Astrocyte (in vitro differentiated cells and primary cell): ENCODE measurements around the gene FBXO10. TPM values are rescaled to one million over a fixed set of nuclear protein-coding genes. Genes with fewer than 3 reads are reported as not detected.

Experiments used
- DNase-seq: peaks from one replicate; pipeline ENCODE4 v3.0.0-alpha.2; 2010; ENCODE audit warnings: low read depth
- FAIRE-seq: peaks from 2 replicates; lab custom pipeline; 2011; peaks lifted over from hg19 to GRCh38; lab: Jason Lieb, UNC
- H2AFZ ChIP-seq: 2 replicates; pipeline ENCODE4 v1.6.0; 2012; ENCODE audit warnings: low read depth, low read length, inconsistent platforms
- H3K27ac ChIP-seq: 2 replicates; pipeline ENCODE4 v1.5.1; 2011; ENCODE audit warnings: low read depth, low read length, inconsistent platforms
- H3K27me3 ChIP-seq: 2 replicates; pipeline ENCODE4 v1.6.0; 2011; ENCODE audit warnings: low read length, inconsistent platforms; ENCODE audit not compliant: insufficient read depth
- H3K36me3 ChIP-seq: 2 replicates; pipeline ENCODE4 v1.5.1; 2011; ENCODE audit warnings: low read length, inconsistent platforms; ENCODE audit not compliant: insufficient read depth
- H3K4me1 ChIP-seq: 2 replicates; pipeline ENCODE4 v1.5.1; 2011; ENCODE audit warnings: low read length, inconsistent platforms; ENCODE audit not compliant: insufficient read depth
- H3K4me2 ChIP-seq: 2 replicates; pipeline ENCODE4 v1.6.0; 2012; ENCODE audit warnings: low read length, inconsistent platforms
- H3K4me3 ChIP-seq: 2 replicates; pipeline ENCODE4 v1.5.1; 2011; ENCODE audit warnings: low read depth, mild to moderate bottlenecking, low read length, inconsistent platforms; ENCODE audit not compliant: insufficient read depth
- H3K79me2 ChIP-seq: 2 replicates; pipeline ENCODE4 v1.6.0; 2012; ENCODE audit warnings: mild to moderate bottlenecking, low read length, inconsistent platforms; ENCODE audit not compliant: insufficient read depth
- H3K9ac ChIP-seq: 2 replicates; pipeline ENCODE4 v1.6.0; 2012; ENCODE audit warnings: mild to moderate bottlenecking, low read length, inconsistent platforms
- H3K9me3 ChIP-seq: 2 replicates; pipeline ENCODE4 v1.5.1; 2012; ENCODE audit warnings: low read depth, mild to moderate bottlenecking, low read length, inconsistent platforms; ENCODE audit not compliant: insufficient read depth
- H4K20me1 ChIP-seq: 2 replicates; pipeline ENCODE4 v1.6.0; 2012; ENCODE audit warnings: low read length, inconsistent platforms; ENCODE audit not compliant: insufficient read depth
- H3K27ac Mint-ChIP-seq: one replicate; pipeline ENCODE4 v1.8.0; 2021; ENCODE audit warnings: mild to moderate bottlenecking, mixed read lengths; ENCODE audit not compliant: unreplicated experiment
- H3K27me3 Mint-ChIP-seq: one replicate; pipeline ENCODE4 v1.8.0; 2021; ENCODE audit warnings: low read depth, mixed read lengths; ENCODE audit not compliant: unreplicated experiment
- H3K36me3 Mint-ChIP-seq: one replicate; pipeline ENCODE4 v1.8.0; 2021; ENCODE audit warnings: low read depth, mixed read lengths; ENCODE audit not compliant: unreplicated experiment
- H3K4me1 Mint-ChIP-seq: one replicate; pipeline ENCODE4 v1.8.0; 2021; ENCODE audit warnings: low read depth, mixed read lengths; ENCODE audit not compliant: unreplicated experiment
- H3K4me3 Mint-ChIP-seq: one replicate; pipeline ENCODE4 v1.8.0; 2021; ENCODE audit warnings: mild to moderate bottlenecking, moderate library complexity, mixed read lengths; ENCODE audit not compliant: unreplicated experiment
- H3K9me3 Mint-ChIP-seq: one replicate; pipeline ENCODE4 v1.8.0; 2021; ENCODE audit warnings: mild to moderate bottlenecking, mixed read lengths; ENCODE audit not compliant: unreplicated experiment
- CTCF ChIP-seq: IDR thresholded peaks from 2 replicates; pipeline ENCODE4 v1.5.1; 2011; ENCODE audit warnings: low read depth, mild to moderate bottlenecking, inconsistent platforms, low read length, moderate library complexity; ENCODE audit not compliant: insufficient read depth
- EZH2 ChIP-seq: IDR thresholded peaks from 2 replicates; pipeline ENCODE4 v1.6.1; 2012; ENCODE audit warnings: mild to moderate bottlenecking, low read length, inconsistent platforms; ENCODE audit not compliant: insufficient read depth
- total RNA-seq: library from RNA; stranded (reverse); gene quantifications from 2 replicates; pipeline ENCODE4 v1.2.1, GENCODE V29; 2021

The FBXO10 gene
- total RNA-seq, 1 donor from 2014 or later, result 12.7 TPM

GRCh38 chr9:37498457-37498856 lies 77.7 kb downstream of the FBXO10 start:
- H3K27me3 Mint-ChIP-seq, result no peaks in the 10 kb centered on the region
- H3K4me1 Mint-ChIP-seq, result no peaks in the 10 kb centered on the region
- no peak for FAIRE-seq
- peaks cover 2% of the 10 kb centered on the region for H3K9me3 Mint-ChIP-seq
- Histone ChIP-seq H3K9ac (no peak overlapping the region), H3K4me1 (peaks cover under 1% of the 10 kb centered on the region), H3K4me3 (no peak overlapping the region), H3K36me3 (peaks cover 74% of the 10 kb centered on the region), H3K27me3 (no peaks in the 10 kb centered on the region), H3K27ac (no peak overlapping the region), H3K79me2 (peaks cover 31% of the 10 kb centered on the region), H2AFZ (no peak overlapping the region), H4K20me1 (peaks cover 45% of the 10 kb centered on the region), H3K4me2 (no peak overlapping the region), H3K9me3 (no peaks in the 10 kb centered on the region)
- H3K36me3 Mint-ChIP-seq, result peaks cover 29% of the 10 kb centered on the region
- no peak for DNase-seq
- H3K4me3 Mint-ChIP-seq, result no peak overlapping the region
- no peak overlapping the region for H3K27ac Mint-ChIP-seq
- TF ChIP-seq EZH2 (no peak), CTCF (no peak)

GRCh38 chr9:37497320-37497719 lies 78.9 kb downstream of the FBXO10 start:
- Histone ChIP-seq H4K20me1 (peaks cover 37% of the 10 kb centered on the region), H3K4me1 (no peaks in the 10 kb centered on the region), H3K9me3 (no peaks in the 10 kb centered on the region), H3K27ac (no peak overlapping the region), H3K27me3 (no peaks in the 10 kb centered on the region), H3K4me3 (no peak overlapping the region), H2AFZ (no peak overlapping the region), H3K4me2 (no peak overlapping the region), H3K9ac (no peak overlapping the region), H3K79me2 (peaks cover 34% of the 10 kb centered on the region), H3K36me3 (peaks cover 75% of the 10 kb centered on the region)
- FAIRE-seq (no peak), DNase-seq (no peak)
- no peaks in the 10 kb centered on the region for H3K27me3 Mint-ChIP-seq
- H3K36me3 Mint-ChIP-seq, result peaks cover 27% of the 10 kb centered on the region
- TF ChIP-seq CTCF, result no peak
- no peak for TF ChIP-seq EZH2
- no peak overlapping the region for H3K4me3 Mint-ChIP-seq
- H3K27ac Mint-ChIP-seq, result no peak overlapping the region
- H3K4me1 Mint-ChIP-seq, result no peaks in the 10 kb centered on the region
- peaks cover 2% of the 10 kb centered on the region for H3K9me3 Mint-ChIP-seq

DNA sequence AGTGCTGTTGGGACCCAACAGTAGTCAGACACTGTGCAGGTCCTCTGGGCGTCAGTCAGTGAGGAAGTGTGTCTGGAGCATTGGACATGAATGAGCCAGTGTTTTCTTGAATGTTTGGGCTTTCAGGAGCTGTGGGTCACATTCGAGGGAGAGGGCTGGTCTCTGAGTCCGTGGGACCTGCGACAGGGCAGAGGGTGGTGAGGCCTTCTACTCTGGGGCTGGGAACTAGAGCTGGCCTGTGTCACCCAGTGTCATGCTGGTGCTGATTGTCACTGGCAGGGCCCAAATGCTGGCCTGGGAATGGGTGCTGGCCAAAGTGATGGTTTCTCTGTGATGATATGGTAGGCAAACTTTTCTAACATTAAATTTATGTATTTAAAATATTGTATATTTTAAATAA lies 80.2 kb downstream of the FBXO10 start:
- Histone ChIP-seq H3K79me2 (peaks cover 36% of the 10 kb centered on the region), H3K4me2 (no peak overlapping the region), H3K27ac (no peak overlapping the region), H2AFZ (no peak overlapping the region), H3K4me1 (no peaks in the 10 kb centered on the region), H3K9ac (no peak overlapping the region), H3K9me3 (no peaks in the 10 kb centered on the region), H3K4me3 (no peak overlapping the region), H3K27me3 (no peaks in the 10 kb centered on the region), H4K20me1 (peaks cover 27% of the 10 kb centered on the region), H3K36me3 (peaks cover 72% of the 10 kb centered on the region)
- Mint-ChIP-seq H3K27ac (no peak overlapping the region), H3K9me3 (peaks cover 2% of the 10 kb centered on the region), H3K4me3 (no peak overlapping the region), H3K4me1 (no peaks in the 10 kb centered on the region), H3K27me3 (no peaks in the 10 kb centered on the region), H3K36me3 (peaks cover 19% of the 10 kb centered on the region)
- FAIRE-seq (no peak), DNase-seq (no peak)
- TF ChIP-seq CTCF (no peak), EZH2 (no peak)
